ENCODE data around the gene ITGB1.
A peak's percentile ranks its signal among the peaks of the same experiment; 100 is the strongest.

The ITGB1 gene

DNA sequence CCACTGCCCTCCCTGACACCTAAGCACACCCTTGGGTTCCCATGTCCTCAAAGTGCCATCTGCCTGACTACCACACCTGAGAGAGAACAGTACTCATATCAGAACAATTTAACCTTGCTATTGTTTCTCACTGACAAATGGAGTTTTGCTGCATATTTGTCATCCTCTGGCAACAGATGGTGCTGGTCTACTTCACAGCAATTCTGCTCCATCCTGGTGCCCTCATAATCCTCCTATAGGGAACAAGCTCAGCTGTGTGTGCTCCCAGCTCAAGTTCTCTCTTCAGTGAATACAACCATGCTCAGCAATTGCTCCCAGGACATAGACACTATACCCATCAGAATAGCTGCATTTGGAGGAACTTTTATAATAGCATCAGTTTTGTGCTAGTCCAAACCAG lies 32.8 kb upstream of the ITGB1 start:
- DNase-seq (ENCODE audit: insufficient read length, low spot score) (no peak), FAIRE-seq (no peak)
- TF ChIP-seq SPI1 (IDR thresholded peaks at IDR 0.05; ENCODE audit: low read depth, low read length) (no peak), POU2F2 (IDR thresholded peaks at IDR 0.05; ENCODE audit: low read depth, low read length) (no peak), PAX5 (IDR thresholded peaks at IDR 0.05; ENCODE audit: insufficient read depth, low read length, severe bottlenecking) (no peak), TAF1 (IDR thresholded peaks at IDR 0.05; ENCODE audit: low read depth, low read length) (no peak), POLR2AphosphoS5 (IDR thresholded peaks at IDR 0.05; ENCODE audit: low read depth, low read length) (no peak), POLR2A (IDR thresholded peaks at IDR 0.05; ENCODE audit: low read depth, low read length) (no peak)

DNA sequence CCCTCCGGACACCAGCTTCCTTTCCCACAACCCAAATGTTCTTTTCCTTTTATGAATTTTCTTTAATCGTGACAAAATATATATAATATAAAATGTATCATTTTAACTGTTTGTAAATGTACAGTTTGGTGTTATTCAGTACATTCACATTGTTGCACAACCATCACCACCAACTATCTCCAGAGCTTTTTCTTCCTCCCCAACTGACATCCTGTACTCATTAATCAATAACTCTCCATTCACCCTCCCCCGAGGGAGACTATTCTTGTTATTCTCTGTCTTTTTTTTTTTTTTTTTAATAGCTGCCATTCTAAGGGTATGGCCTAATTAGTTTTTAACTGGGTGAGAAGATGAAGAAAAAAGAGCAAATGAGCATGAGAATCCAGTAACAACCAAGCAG lies 30.6 kb upstream of the ITGB1 start:
- TF ChIP-seq POLR2AphosphoS5 (IDR thresholded peaks at IDR 0.05; ENCODE audit: low read depth, low read length) (no peak), POU2F2 (IDR thresholded peaks at IDR 0.05; ENCODE audit: low read depth, low read length) (no peak), SPI1 (IDR thresholded peaks at IDR 0.05; ENCODE audit: low read depth, low read length) (no peak), PAX5 (IDR thresholded peaks at IDR 0.05; ENCODE audit: insufficient read depth, low read length, severe bottlenecking) (no peak), TAF1 (IDR thresholded peaks at IDR 0.05; ENCODE audit: low read depth, low read length) (no peak)
- no peak for DNase-seq (ENCODE audit: insufficient read length, low spot score)
- no peak for FAIRE-seq

DNA sequence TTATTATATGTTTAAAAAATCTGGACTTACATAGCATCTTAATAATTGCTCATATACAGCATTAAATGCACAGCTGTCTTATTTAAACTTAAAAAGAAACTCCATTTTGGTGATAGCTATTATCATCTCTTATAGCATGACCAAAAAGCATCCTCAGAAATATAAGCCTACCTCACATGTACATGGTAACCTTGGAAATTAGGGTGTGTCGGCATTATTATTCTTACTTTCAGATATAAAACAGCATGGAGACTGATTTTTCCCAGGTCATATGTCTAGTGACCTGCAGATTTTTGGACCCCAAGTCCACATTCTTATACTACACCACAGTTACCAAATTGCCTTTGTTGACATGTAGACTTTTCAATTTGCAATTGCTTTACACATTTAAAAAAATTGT lies 29.1 kb upstream of the ITGB1 start:
- DNase-seq (ENCODE audit: insufficient read length, low spot score) (no peak), FAIRE-seq (no peak)
- no peak for TF ChIP-seq POLR2A (IDR thresholded peaks at IDR 0.05; ENCODE audit: low read depth, low read length)

DNA sequence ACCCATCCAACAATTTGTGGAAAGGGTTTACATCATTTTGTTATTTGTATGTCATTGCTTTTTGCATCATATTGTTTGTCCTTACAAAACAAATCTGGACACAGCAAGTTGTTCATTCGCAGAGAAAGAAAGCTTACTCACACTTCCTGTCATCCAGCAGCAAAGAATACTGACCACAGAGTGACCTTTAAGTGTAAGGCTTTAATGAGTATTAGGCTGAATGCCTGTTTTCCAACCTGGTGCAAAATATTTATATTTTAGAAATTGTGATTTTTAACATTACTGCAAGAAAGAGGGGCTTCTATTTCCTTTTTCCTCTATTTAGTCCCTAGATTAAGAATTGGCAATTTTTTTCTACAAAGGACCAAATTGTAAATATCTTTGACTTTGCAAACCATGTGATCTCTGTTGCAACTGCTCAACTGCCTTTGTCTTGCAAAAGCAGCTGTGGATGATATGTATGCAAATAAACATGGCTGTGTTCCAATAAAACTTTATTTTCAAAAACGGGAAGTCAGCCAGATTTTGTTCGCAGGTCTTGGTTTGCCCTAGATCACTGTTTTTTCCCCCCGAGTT lies 27.8 kb upstream of the ITGB1 start:
- FAIRE-seq: no peak
- no peak for DNase-seq (ENCODE audit: insufficient read length, low spot score)
- TF ChIP-seq TAF1 (IDR thresholded peaks at IDR 0.05; ENCODE audit: low read depth, low read length): no peak
- peak; percentile 35; the same call in 1 of the 2 replicates for TF ChIP-seq SPI1 (IDR thresholded peaks at IDR 0.05; ENCODE audit: low read depth, low read length)

DNA sequence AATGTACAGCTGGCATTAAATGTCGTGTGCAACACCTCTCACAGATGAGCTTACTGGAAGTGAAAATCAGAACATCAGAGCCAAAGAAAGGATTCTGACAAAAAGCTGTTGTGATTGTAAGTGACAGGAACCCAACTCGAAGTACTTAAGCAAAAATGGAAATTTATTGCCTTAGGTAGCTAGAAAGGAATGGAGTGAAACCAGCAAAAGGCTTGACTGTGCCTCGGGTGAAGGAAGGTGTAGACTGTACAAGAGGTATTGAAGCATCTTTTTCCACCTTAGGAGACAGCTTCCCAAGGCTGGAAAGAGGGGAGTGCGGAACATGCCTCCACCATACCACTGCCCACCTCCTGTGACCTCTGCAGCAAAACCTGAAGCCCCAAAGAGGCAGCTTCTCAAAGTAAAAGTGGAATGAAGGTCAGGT lies 27.3 kb upstream of the ITGB1 start:
- no peak for DNase-seq (ENCODE audit: insufficient read length, low spot score)
- TF ChIP-seq POLR2AphosphoS5 (IDR thresholded peaks at IDR 0.05; ENCODE audit: low read depth, low read length) (no peak), SPI1 (IDR thresholded peaks at IDR 0.05; ENCODE audit: low read depth, low read length) (no peak), TAF1 (IDR thresholded peaks at IDR 0.05; ENCODE audit: low read depth, low read length) (no peak), POU2F2 (IDR thresholded peaks at IDR 0.05; ENCODE audit: low read depth, low read length) (no peak), POLR2A (IDR thresholded peaks at IDR 0.05; ENCODE audit: low read depth, low read length) (no peak), PAX5 (IDR thresholded peaks at IDR 0.05; ENCODE audit: insufficient read depth, low read length, severe bottlenecking) (no peak)
- FAIRE-seq: no peak

DNA sequence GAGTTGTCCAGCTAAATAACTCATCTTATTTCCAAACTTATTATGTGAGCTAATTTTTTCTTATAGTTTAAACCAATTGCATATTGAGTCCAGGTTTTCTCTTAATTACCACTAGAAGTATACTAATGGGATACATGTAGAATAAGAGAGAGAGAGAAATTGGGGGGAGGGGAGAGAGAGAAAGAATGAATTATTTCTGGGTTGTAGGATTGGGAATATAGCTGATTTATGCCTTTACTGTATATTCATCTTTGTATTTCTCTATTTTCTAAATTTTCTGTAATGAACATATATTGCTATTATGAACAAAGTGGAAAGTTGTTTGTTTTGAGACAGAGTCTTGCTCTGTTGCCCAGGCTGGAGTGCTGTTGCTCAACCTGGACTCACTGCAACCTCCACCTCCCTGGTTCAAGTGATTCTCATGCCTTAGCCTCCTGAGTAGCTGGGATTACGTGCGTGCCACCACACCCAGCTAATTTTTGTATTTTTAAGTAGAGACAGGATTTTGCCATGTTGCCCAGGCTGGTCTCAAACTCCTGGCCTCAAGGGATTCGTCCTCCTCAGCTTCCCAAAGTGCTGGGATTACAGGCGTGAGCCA lies 26.1 kb upstream of the ITGB1 start:
- FAIRE-seq (no peak), DNase-seq (ENCODE audit: insufficient read length, low spot score) (no peak)
- TF ChIP-seq POLR2A (IDR thresholded peaks at IDR 0.05; ENCODE audit: low read depth, low read length): no peak
- no peak for TF ChIP-seq SPI1 (IDR thresholded peaks at IDR 0.05; ENCODE audit: low read depth, low read length)
- TF ChIP-seq POLR2AphosphoS5 (IDR thresholded peaks at IDR 0.05; ENCODE audit: low read depth, low read length): no peak
- no peak for TF ChIP-seq PAX5 (IDR thresholded peaks at IDR 0.05; ENCODE audit: insufficient read depth, low read length, severe bottlenecking)
- TF ChIP-seq TAF1 (IDR thresholded peaks at IDR 0.05; ENCODE audit: low read depth, low read length): no peak
- TF ChIP-seq POU2F2 (IDR thresholded peaks at IDR 0.05; ENCODE audit: low read depth, low read length): no peak

DNA sequence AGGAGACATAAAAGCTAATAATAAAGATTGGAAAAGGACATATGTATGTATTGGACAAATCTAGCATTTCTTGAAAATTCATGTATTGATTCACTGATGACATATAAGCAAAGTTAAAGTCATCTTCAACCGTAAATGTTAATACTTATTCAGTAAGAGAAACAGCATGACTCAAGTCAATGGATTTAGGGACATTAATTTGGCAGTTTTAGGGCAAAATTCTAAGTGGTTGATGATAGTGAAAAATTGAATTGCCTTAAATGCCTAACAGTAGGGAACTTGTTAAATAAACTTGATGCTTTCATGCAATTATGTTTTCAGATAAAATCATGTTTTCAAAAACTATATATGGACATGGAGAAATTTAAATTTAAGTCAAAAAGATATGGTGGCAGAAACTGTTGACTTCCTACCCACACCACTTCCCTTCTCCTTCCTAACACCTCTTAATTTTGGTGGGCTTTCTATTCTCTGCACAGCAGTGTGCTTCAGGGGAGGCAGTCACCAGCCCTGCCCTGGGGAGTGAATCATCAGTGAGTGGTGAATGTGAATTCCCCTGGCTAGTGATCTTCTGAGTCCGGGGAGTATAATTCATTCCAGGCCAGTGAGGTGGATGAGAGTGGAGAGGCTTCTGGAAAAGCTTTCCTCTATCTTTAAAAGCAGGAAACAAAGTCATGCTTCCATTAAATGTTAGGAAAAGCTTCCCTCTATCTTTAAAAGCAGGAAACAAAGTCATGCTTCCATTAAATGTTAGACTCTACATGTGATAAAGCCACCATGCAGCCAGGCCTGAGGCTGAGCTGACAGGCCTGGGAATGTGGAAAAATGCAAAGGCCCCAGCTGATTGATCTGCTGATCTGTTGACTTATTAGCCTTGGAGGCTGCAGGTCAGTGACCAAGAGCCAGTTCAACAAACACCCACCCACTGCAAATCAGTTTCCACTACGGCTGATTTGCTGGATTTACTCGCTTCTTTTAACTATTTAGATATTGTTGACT lies 25.2 kb upstream of the ITGB1 start:
- DNase-seq (ENCODE audit: insufficient read length, low spot score) (no peak), FAIRE-seq (no peak)
- TF ChIP-seq POLR2AphosphoS5 (IDR thresholded peaks at IDR 0.05; ENCODE audit: low read depth, low read length): no peak
- TF ChIP-seq POLR2A (IDR thresholded peaks at IDR 0.05; ENCODE audit: low read depth, low read length): no peak
- TF ChIP-seq PAX5 (IDR thresholded peaks at IDR 0.05; ENCODE audit: insufficient read depth, low read length, severe bottlenecking): no peak
- TF ChIP-seq SPI1 (IDR thresholded peaks at IDR 0.05; ENCODE audit: low read depth, low read length): no peak
- no peak for TF ChIP-seq POU2F2 (IDR thresholded peaks at IDR 0.05; ENCODE audit: low read depth, low read length)
- TF ChIP-seq TAF1 (IDR thresholded peaks at IDR 0.05; ENCODE audit: low read depth, low read length): no peak

DNA sequence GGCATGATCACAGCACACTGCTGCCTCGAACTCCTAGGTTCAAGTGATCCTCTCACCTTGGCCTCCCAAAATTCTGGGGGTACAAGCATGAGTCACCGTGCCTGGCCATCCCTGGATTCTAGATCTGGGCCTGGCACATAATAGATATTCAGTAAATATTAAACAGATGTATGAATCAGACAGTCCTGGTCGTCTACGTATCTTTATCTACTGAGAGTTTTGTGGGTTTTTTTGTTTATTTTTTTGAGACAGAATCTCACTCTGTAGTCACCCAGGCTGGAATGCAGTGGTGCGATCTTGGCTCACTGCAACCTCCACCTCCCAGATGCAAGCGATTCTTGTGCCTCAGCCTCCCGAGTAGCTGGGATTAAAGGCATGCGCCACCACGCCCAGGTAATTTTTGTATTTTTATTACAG lies 24.3 kb upstream of the ITGB1 start:
- FAIRE-seq: no peak
- TF ChIP-seq TAF1 (IDR thresholded peaks at IDR 0.05; ENCODE audit: low read depth, low read length): no peak
- TF ChIP-seq SPI1 (IDR thresholded peaks at IDR 0.05; ENCODE audit: low read depth, low read length): no peak
- TF ChIP-seq PAX5 (IDR thresholded peaks at IDR 0.05; ENCODE audit: insufficient read depth, low read length, severe bottlenecking): no peak
- TF ChIP-seq POLR2A (IDR thresholded peaks at IDR 0.05; ENCODE audit: low read depth, low read length): no peak
- DNase-seq (ENCODE audit: insufficient read length, low spot score): no peak

DNA sequence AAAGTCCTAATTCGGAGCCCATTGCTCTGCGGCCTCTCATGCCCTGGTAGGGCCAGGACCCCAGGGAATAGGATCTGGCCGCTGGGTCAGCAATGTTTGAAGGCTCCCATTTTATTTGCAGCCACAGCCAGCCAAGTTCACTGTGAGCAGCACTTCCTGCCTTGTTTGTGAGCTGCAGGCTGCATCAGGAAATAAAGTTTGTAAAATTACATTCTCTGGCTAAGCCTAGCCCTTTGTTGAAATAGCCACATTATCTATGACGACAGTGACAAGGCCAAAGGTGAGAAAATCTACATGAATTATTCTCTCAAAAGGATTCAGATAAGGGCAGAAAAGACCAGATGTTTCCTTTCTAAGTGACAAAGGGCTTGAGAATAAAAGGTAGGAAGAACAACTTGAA lies 23.7 kb upstream of the ITGB1 start:
- TF ChIP-seq POU2F2 (IDR thresholded peaks at IDR 0.05; ENCODE audit: low read depth, low read length) (no peak), SPI1 (IDR thresholded peaks at IDR 0.05; ENCODE audit: low read depth, low read length) (no peak), POLR2AphosphoS5 (IDR thresholded peaks at IDR 0.05; ENCODE audit: low read depth, low read length) (no peak), TAF1 (IDR thresholded peaks at IDR 0.05; ENCODE audit: low read depth, low read length) (no peak), PAX5 (IDR thresholded peaks at IDR 0.05; ENCODE audit: insufficient read depth, low read length, severe bottlenecking) (no peak), POLR2A (IDR thresholded peaks at IDR 0.05; ENCODE audit: low read depth, low read length) (no peak)
- FAIRE-seq (no peak), DNase-seq (ENCODE audit: insufficient read length, low spot score) (no peak)
